IMR-90 (cell line): ENCODE results near the gene SRRD. TPM values are rescaled to one million over a fixed set of nuclear protein-coding genes. Genes with fewer than 3 reads are reported as not detected.
A peak's percentile ranks its signal among the peaks of the same experiment; 100 is the strongest.

Experiments used
- ATAC-seq: fragments of 200-7000 bp; cut with Tn5 transposase; 2 replicates; pipeline ENCODE4 v1.9.1; 2020; ENCODE audit warnings: low read depth, mild to moderate bottlenecking, moderate library complexity
- BruUV-seq: library from RNA; stranded (reverse); fragments of 400-500 nt; replicated peaks from 2 replicates; lab custom pipeline; 2021; lab: Mats Ljungman, UMichigan
- CTCF ChIA-PET: fragments of 300-600 bp; formaldehyde crosslinking; extraction: SDS; loops from one replicate; lab custom pipeline; 2021; ENCODE audit warnings: antibody characterized with exemption; lab: Yijun Ruan, JAX
- POLR2A ChIA-PET: fragments of 300-600 bp; sonication (Branson Sonifier 250); formaldehyde crosslinking; loops from one replicate; lab custom pipeline; 2022; ENCODE audit warnings: antibody characterized with exemption; ENCODE audit not compliant: unreplicated experiment; lab: Charles Lee
- DNase-seq: peaks from one replicate; pipeline ENCODE4 v3.0.0; 2013
- H2AFZ ChIP-seq: replicated peaks from 2 replicates; pipeline ENCODE3; 2013; ENCODE audit warnings: low read length, mild to moderate bottlenecking; ENCODE audit not compliant: poor library complexity
- H2AK5ac ChIP-seq: 2 replicates; pipeline ENCODE4 v1.6.1; 2013; ENCODE audit warnings: low read depth, low read length, inconsistent platforms
- H2AK9ac ChIP-seq: replicated peaks from 2 replicates; pipeline ENCODE3; 2013; ENCODE audit warnings: mild to moderate bottlenecking, low read depth, low read length, moderate library complexity; ENCODE audit not compliant: poor library complexity
- H2BK120ac ChIP-seq: 2 replicates; pipeline ENCODE4 v1.6.1; 2013; ENCODE audit warnings: low read depth, low read length, inconsistent platforms
- H2BK15ac ChIP-seq: 3 replicates; pipeline ENCODE4 v1.6.1; 2013; ENCODE audit warnings: low read depth, low read length, inconsistent platforms
- H2BK20ac ChIP-seq: 2 replicates; pipeline ENCODE4 v1.6.1; 2013; ENCODE audit warnings: low read depth, mild to moderate bottlenecking, inconsistent platforms, low read length, moderate library complexity
- H2BK5ac ChIP-seq: 2 replicates; pipeline ENCODE4 v1.6.1; 2013; ENCODE audit warnings: mild to moderate bottlenecking, low read depth, low read length, inconsistent platforms; ENCODE audit not compliant: poor library complexity, severe bottlenecking
- H3K14ac ChIP-seq: replicated peaks from 2 replicates; pipeline ENCODE4 v1.6.1; 2013; ENCODE audit warnings: low read depth, low read length, inconsistent platforms
- H3K18ac ChIP-seq: 2 replicates; pipeline ENCODE4 v1.6.1; 2013; ENCODE audit warnings: low read depth, low read length, control low read depth
- H3K23ac ChIP-seq: 2 replicates; pipeline ENCODE4 v1.6.1; 2013; ENCODE audit warnings: low read depth, low read length, inconsistent platforms
- H3K27ac ChIP-seq: 2 replicates; pipeline ENCODE4 v1.5.1; 2013; ENCODE audit warnings: mild to moderate bottlenecking, control low read depth, low read length; ENCODE audit not compliant: insufficient read depth
- H3K27me3 ChIP-seq: 2 replicates; pipeline ENCODE4 v1.6.1; 2013; ENCODE audit warnings: low read length; ENCODE audit not compliant: control insufficient read depth, insufficient read depth
- H3K36me3 ChIP-seq: 2 replicates; pipeline ENCODE4 v1.6.1; 2013; ENCODE audit warnings: low read length, mixed read lengths; ENCODE audit not compliant: control insufficient read depth, insufficient read depth
- H3K4ac ChIP-seq: 2 replicates; pipeline ENCODE4 v1.6.1; 2013; ENCODE audit warnings: low read depth, low read length, inconsistent platforms
- H3K4me1 ChIP-seq: 2 replicates; pipeline ENCODE4 v1.6.1; 2013; ENCODE audit warnings: low read length, mixed read lengths; ENCODE audit not compliant: control insufficient read depth, insufficient read depth
- H3K4me2 ChIP-seq: 2 replicates; pipeline ENCODE4 v1.6.1; 2013; ENCODE audit warnings: low read depth, mild to moderate bottlenecking, control low read depth, low read length, moderate library complexity
- H3K4me3 ChIP-seq: 2 replicates; pipeline ENCODE4 v1.5.1; 2013; ENCODE audit warnings: low read depth, mild to moderate bottlenecking, control low read depth, low read length, moderate library complexity; ENCODE audit not compliant: insufficient read depth
- H3K56ac ChIP-seq: 2 replicates; pipeline ENCODE4 v1.6.1; 2013; ENCODE audit warnings: low read length, inconsistent platforms; ENCODE audit not compliant: insufficient read depth; ENCODE audit errors: extremely low read depth
- H3K79me1 ChIP-seq, 2 experiments: 2 replicates each; pipeline ENCODE4 v1.6.1; 2013; ENCODE audit warnings: low read length in 2 of 2, inconsistent platforms in 1 of 2, low read depth in 1 of 2
- H3K9ac ChIP-seq: 2 replicates; pipeline ENCODE4 v1.6.1; 2013; ENCODE audit warnings: low read depth, low read length, control low read depth
- H3K9me1 ChIP-seq: 2 replicates; pipeline ENCODE4 v1.6.1; 2013; ENCODE audit warnings: low read length, inconsistent platforms; ENCODE audit not compliant: insufficient read depth
- H3K9me3 ChIP-seq: 2 replicates; pipeline ENCODE4 v1.6.1; 2013; ENCODE audit warnings: low read length; ENCODE audit not compliant: control insufficient read depth, insufficient read depth
- H4K20me1 ChIP-seq: 2 replicates; pipeline ENCODE4 v1.6.1; 2013; ENCODE audit warnings: low read length, inconsistent platforms; ENCODE audit not compliant: insufficient read depth
- H4K5ac ChIP-seq: 2 replicates; pipeline ENCODE4 v1.6.1; 2013; ENCODE audit warnings: mild to moderate bottlenecking, low read depth, low read length, control low read depth
- H4K8ac ChIP-seq, 2 experiments: 2 replicates each; pipeline ENCODE4 v1.6.1; 2013; ENCODE audit warnings: low read depth in 2 of 2, low read length in 2 of 2, control low read depth in 1 of 2, inconsistent platforms in 1 of 2
- H4K91ac ChIP-seq: 2 replicates; pipeline ENCODE4 v1.6.1; 2013; ENCODE audit warnings: low read depth, low read length, inconsistent platforms; ENCODE audit not compliant: insufficient read depth
- CEBPB ChIP-seq: IDR thresholded peaks from 2 replicates; pipeline ENCODE4 v1.6.1; 2012; ENCODE audit warnings: low read depth, low read length, improper control_type of control experiment
- CTCF ChIP-seq: conservative IDR thresholded peaks from 2 replicates; pipeline ENCODE4 v1.5.1; 2012; ENCODE audit warnings: mild to moderate bottlenecking, low read depth, low read length, improper control_type of control experiment
- MAZ ChIP-seq: IDR thresholded peaks from 2 replicates; pipeline ENCODE4 v1.6.1; 2012; ENCODE audit warnings: low read depth, mild to moderate bottlenecking, low read length, improper control_type of control experiment, moderate library complexity, borderline replicate concordance
- WGBS, 2 experiments: methylation state at CpG; one replicate each; pipeline versions ENCODE4 v1.1.5 to v1.1.7; 2013; ENCODE audit warnings: missing lambda C conversion rate in 2 of 2; ENCODE audit not compliant: insufficient read length in 1 of 2; ENCODE audit errors: extremely low coverage in 2 of 2; 5-methylcytosine and 5-hydroxymethylcytosine counted together
- dilution Hi-C: fragments of 300-500 bp; cut with HindIII; formaldehyde crosslinking; loops from one replicate; pipeline ENCODE4 v1.14.3; 2018; ENCODE audit warnings: low sequenced_read_pairs; ENCODE audit not compliant: unreplicated experiment
- in situ Hi-C: fragments of 300-500 bp; cut with MboI; formaldehyde crosslinking; loops from 3 replicates; pipeline ENCODE4 v1.14.3; 2019; ENCODE audit warnings: low sequenced_read_pairs, inconsistent platforms, mixed read lengths
- intact Hi-C: fragments of 100-400 bp; cut with micrococcal nuclease; formaldehyde crosslinking; loops from 2 replicates; pipeline ENCODE4 v1.10.0; 2022
- polyA plus RNA-seq, 3 experiments: library from polyadenylated mRNA; depleted of rRNA; stranded (reverse); fragments of >200 nt; gene quantifications; 2 replicates each; pipeline ENCODE4 v1.2.3, GENCODE V29; 2012; ENCODE audit warnings: low replicate concordance in 1 of 3
- total RNA-seq: library from RNA; depleted of rRNA; stranded (reverse); fragments of >200 nt; gene quantifications from 2 replicates; pipeline ENCODE4 v1.2.3, GENCODE V29; 2012

Gene SRRD
- total and polyA plus RNA-seq, 2 of the 4 experiments (the other 2 are of a cell fraction) = 18.3 to 24.0 TPM

- no peak overlapping the region for H3K9ac ChIP-seq
- BruUV-seq = no TSS peak
- no peak overlapping the region for H2BK15ac ChIP-seq
- no peak overlapping the region for H2AK9ac ChIP-seq
- H3K14ac ChIP-seq = no peak overlapping the region
- WGBS, 2 experiments = no CpG with 5 or more reads among the region's 2 CpGs
- peaks cover 3% of the 10 kb centered on the region; the same call in 1 of the 2 replicates for H3K9me1 ChIP-seq
- H3K27ac ChIP-seq = no peak overlapping the region
- H3K56ac ChIP-seq = no peak overlapping the region
- in situ Hi-C loops (no loop called here), intact Hi-C loops (no loop called here), dilution Hi-C loops (no loop called here)
- H3K4me3 ChIP-seq = no peak overlapping the region
- H3K23ac ChIP-seq = no peak overlapping the region
- no peak for TF ChIP-seq CTCF
- no peak for TF ChIP-seq MAZ
- TF ChIP-seq CEBPB = peak; percentile 70
- H2AFZ ChIP-seq = no peak overlapping the region
- H3K4me1 ChIP-seq = no peaks in the 10 kb centered on the region
- no peak overlapping the region for H2BK5ac ChIP-seq
- no peak overlapping the region for H2AK5ac ChIP-seq
- H3K18ac ChIP-seq = no peak overlapping the region
- H4K8ac ChIP-seq = no peak overlapping the region
- H3K36me3 ChIP-seq = peaks cover 19% of the 10 kb centered on the region
- H2BK120ac ChIP-seq = no peak overlapping the region
- no peak for ATAC-seq
- ChIA-PET CTCF (no interaction called here), POLR2A (no interaction called here)
- no peak overlapping the region for H3K4ac ChIP-seq
- H4K20me1 ChIP-seq = no peaks in the 10 kb centered on the region
- H3K27me3 ChIP-seq = no peaks in the 10 kb centered on the region
- H3K4me2 ChIP-seq = no peak overlapping the region
- no peak for DNase-seq
- H4K5ac ChIP-seq = no peak overlapping the region
- no peak overlapping the region for H4K91ac ChIP-seq
- H3K9me3 ChIP-seq = no peaks in the 10 kb centered on the region
- H3K79me1 ChIP-seq = peaks cover 0 to 24% of the 10 kb centered on the region in 2 experiments; a peak in 3 of 4 replicates
- H2BK20ac ChIP-seq = no peak overlapping the region
These were observed 45.7 kb downstream of the SRRD start for GRCh38 chr22:26529345-26529744.
